ENCODE results near the gene CTNNBL1.

DNA sequence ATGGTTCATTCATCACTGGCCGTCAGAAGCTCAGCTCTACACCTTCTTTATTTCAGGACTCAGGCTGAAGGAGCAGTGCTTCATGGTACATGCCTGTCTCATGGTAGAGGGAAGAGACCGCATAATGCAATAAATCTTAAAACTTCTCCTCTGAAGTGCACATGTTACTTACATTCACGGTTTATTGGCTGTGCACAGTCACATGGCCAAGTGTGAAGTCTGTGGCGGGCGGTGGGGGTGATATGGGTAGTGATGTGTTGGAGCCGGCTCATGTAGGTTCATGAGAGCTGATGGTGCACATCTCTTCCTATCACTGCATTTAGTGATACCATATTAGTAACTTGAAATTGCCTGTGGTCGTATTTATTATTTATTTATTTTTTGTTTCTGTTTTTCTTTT is 102.9 kb downstream of the CTNNBL1 start:
- TF ChIP-seq CTCF (IDR thresholded peaks at IDR 0.05) (no peak), POLR2A (IDR thresholded peaks at IDR 0.05) (no peak)
